Effector CD8-positive, alpha-beta T cell (primary cell): ENCODE measurements around the gene MORN1.

Experiments used
- DNase-seq: peaks from one replicate; lab custom pipeline; 2025; lab: John Stamatoyannopoulos, UW

MORN1 gene

DNA sequence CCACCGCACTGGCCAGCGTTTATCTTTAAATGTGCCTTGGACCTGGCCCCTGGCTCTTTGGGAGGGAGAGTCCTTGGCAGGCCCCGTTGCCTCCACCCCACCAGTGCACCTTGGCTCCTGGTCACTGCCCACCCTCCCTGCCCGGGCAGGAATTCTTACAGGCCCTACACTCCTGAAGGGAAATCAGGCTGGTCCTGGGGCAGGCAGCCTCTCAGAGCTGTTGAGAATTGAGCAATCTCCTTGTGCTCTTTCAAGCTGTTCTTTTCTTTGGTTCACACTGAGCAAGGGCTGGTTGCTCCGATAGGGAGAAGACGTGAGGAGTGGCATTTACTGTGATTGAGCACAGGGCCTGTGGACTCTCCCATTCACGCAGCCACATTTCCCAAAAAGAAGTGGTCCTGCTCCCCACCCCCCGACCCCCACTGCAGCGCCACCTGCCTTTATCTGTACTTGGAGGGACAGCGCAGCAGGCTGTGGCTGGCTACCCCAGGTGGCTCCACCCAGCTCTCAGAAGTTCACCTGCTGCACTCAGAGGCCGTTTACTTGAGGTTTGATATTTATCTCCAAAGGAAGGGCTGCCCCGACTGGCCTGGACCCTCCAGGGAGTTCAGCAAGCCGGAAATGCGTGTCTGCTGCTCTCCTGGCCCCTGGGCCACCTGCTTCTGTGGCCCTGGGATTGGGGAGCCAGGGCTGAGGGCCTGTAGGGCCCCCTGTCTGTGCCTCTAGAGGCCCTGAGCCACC is 115.4 kb downstream of the MORN1 start:
- DNase-seq, result no peak

GRCh38 chr1:2274929-2275475 is 116.4 kb downstream of the MORN1 start:
- DNase-seq, result no peak

DNA sequence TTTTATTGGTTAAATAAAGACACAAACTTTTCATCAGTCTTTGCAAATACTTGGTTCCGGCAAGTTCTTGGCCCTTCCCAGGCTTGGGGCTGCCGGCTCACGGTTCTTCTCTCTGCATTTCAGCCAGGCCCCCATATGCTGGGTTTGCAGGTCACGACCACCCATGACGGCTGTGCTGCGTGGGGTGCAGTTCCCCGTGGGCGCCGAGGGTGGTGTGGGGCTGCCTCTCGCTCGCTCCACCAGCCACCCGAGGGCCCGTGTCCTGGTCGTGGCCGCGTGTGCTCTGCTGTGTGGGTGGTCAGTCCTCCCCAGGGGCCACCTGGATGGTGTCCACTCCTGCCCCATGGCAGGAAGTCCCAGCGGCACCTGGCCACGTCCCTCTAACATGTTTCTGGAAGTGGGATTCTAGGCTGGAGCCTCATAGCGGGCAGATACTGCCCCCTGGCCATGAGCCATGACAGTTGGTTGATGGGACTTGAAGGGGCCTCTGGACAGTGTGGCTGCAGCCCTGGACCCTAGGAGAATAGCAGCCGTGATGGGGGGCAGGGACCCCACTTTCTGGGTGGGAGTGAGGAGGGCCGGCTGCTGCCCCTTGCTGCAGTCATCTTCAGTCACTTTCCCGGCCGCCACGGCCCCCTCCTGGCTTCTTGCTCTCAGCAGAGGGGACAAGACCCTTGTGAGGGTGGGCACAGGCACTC is 117.0 kb downstream of the MORN1 start:
- DNase-seq, result no peak

GRCh38 chr1:2273401-2274090 is 117.8 kb downstream of the MORN1 start:
- DNase-seq, result no peak

DNA sequence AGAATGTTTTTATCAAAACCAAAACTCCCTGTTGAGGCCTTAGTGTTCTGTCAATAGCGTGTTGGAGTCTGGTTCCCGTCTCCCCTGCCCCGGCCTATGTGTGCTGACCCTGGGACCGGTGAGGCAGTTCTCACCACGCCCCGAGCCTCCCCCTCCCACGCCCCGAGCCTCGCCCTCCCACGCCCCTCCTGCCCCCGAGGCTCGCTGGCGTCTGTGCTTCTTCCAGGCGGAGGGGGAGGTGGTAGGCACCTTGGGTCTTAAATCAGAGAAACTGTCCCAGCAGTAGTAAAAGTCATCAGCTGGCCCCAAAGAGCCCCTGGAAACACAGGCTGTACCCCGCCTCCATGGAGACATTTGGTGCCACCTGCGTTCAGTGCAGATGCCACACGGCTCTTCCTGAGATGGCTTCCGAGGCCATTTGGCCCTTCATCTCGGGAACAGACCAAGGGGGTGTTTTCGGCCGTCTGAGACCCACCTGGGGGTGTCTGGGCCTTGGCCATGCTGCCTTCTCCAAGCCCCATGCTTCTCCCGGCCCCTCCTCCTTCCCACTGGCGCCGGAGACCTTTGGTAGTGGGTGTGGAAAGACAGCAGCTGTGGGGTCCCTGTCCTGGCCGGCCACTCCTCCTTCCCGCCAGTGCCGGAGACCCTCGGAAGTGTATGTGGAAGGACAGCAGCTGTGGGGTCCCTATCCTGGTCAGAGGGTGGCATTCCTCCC is 118.5 kb downstream of the MORN1 start:
- no peak for DNase-seq

- DNase-seq, result no peak
Measured at GRCh38 chr1:2271841-2272655, 119.3 kb downstream of the MORN1 start.
